ENCODE measurements around the gene GFI1B.
"Not testable (repeated sequence)": the region's sequence is repeated elsewhere in the genome, so short reads cannot be mapped to it uniquely, and the experiment has no call there.

Gene GFI1B

DNA sequence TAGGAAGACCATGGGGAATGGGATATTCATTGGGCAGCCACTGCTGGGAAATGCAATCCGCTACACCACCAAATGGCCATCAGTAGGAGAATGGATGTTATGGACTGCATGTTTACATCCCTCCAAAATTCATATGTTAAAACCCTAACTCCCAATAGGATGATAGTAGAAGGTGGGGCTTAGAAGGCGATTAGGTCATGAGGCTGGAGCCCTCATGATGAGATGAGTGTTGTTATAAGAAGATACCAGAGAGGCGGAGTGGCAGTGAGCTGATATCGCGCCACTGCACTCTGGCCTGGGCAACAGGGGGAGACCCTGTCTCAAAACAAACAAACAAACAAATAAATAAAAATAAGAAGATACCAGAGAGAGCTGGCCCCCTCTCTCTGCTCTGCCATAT lies 36.2 kb downstream of the GFI1B start:
- DNase-seq, result no peak

GRCh38 chr9:133023117-133023890 lies 44.8 kb downstream of the GFI1B start:
- no peak for DNase-seq

- no peak for DNase-seq
These were observed 47.9 kb downstream of the GFI1B start for GRCh38 chr9:133026426-133026825.

GRCh38 chr9:133027134-133027533 lies 48.6 kb downstream of the GFI1B start:
- no peak for DNase-seq

DNA sequence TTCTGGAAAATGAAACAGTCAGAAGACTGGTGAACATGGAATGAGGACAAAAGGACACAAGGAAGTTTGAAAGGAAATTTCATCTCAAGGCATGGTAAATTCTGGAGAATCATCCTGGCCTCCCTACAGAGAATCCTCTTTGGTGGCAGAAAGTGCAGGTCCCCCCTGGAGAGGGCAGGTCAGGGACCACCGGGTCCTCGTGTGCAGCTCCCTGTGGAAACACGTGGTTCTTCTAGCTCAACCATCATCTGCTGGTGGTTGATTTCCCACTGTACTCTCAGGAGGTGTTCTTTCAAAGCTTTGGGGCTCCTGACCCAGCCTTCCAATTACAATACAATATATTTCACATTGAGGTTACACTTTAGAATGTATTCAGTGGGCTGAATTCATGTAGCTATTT lies 49.7 kb downstream of the GFI1B start:
- DNase-seq, result no peak

GRCh38 chr9:133029994-133030316 lies 51.5 kb downstream of the GFI1B start:
- DNase-seq, result no peak

DNA sequence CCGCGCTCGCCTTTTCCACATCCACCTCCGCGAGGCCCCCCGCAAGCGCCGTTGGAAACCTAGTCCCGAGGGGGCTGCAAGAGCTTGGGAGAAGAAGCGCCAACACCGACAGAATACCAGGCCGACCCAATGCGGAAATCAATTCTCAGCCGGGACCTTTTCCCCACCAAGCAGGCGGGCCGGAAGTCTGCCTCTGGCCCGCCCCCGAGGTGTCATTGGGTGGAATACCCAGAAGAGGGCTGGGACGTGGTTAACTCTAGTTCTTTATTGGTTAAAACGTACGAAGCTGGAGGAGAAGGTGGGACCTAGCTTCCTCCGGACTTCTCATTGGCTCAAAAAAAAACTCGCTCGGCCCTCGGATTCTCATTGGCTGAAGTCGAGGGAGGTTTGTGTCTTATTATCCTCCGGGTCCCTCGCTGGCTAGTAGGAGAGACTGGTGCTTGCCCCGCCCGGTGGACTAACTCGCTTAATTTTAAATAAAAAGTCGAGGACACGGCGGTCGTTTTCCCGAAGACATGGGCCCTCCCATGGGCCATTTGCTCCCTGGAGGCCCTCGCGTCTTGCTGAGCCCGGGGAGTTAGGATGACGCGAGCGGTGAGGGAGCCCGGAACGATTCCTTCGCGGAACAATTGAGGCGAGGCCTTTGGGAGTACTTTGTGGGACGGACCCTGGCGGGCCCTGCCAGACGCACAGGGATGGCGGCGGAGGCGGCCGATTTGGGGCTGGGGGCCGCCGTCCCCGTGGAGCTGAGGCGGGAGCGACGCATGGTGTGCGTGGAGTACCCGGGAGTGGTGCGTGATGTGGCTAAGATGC lies 52.0 kb downstream of the GFI1B start, which contains the start of gene GTF3C5:
Gene GTF3C5 (plus strand): TSS at position 681 of the 813 bp plus-strand sequence. CDS start 15 bp downstream, at position 696.
- peak; percentile 99 for DNase-seq

DNA sequence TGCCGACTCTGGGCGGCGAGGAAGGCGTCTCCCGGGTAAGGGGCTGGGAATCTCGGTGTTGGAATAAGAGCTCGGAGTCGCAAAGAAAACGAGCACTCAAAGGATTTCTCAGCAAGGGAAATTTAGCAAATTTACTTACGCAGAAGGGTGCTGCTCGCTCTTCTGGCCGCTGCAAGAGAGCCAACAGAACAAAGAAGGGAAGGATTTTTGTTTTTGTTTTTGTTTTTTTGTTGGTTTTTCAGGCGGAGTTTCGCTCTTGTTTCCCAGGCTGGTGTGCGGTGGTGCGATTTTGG lies 52.6 kb downstream of the GFI1B start:
- DNase-seq, result no peak

DNA sequence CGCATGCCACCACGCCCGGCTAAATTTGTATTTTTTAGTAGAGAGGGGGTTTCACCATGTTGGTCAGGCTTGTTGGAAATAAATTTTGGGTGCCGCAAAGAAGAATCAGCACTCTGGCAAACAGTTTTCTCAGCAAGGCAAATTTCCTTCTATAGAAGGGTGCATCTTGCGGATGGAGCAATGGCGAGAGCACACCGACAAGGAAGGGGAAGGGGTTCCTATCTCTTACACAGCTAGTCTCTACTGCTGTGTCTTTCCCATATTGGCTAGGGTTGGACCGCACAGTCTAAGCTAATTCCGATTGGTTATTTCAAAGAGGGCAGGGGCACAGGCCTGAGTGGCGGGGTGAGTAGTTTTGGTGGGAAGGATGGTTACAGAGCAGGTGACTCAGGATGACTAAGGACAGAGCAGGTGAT lies 53.0 kb downstream of the GFI1B start:
- DNase-seq, result no peak

GRCh38 chr9:133032171-133032570 lies 53.7 kb downstream of the GFI1B start:
- no peak for DNase-seq

DNA sequence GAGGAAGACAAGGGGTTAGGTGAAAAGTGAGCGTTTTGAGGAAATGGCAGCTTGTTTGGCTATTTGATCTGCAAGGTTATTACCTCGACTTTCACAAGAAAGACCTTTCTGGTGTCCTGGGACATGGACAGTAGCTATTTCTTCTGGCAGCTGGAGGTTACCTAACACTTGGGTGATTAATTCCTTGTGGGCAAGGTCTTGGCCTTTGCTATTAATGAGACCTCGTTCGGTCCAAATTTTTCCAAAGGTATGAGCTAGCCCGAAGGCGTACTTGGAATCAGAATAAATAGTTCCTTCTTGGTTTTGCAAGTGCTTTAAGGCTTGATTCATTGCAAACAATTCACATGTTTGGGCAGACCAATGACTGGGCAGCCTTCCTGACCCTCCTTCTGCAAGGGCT lies 57.2 kb downstream of the GFI1B start:
- DNase-seq, result no peak

DNA sequence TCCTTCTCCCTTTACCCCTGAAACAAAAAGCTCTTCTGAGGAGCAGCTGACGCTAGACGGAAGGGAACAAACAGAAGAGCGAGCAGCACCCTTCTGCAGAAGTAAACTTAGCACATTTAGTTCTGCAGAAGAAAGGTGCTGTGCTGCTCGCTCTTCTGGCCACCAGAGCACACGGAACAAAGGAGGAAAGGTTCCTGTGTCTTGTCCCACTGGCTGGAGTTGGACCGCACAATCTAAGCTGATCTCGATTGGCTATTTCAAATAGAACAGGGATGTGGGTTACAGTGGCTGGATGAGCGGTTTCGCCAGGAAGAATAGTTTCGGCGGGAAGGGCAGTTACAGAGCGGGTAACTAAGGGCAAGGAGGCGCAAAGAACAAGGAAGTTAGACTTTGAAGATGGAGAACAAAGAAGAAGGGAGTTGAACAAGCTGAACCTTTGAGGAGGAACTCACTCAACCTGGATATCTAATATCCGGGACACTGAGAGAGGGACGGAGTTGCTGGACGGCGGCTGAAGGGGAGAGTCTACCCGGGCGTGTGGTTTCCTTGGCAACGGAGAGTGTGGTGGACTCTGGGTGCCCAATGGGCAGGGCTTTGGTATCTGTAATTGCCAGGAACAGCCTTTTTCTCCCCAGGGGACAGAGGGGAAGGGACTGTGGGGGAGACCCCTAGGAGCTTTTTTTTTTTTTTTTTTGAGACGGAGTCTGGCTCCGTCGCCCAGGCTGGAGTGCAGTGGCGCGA lies 59.5 kb downstream of the GFI1B start:
- DNase-seq, result no peak

DNA sequence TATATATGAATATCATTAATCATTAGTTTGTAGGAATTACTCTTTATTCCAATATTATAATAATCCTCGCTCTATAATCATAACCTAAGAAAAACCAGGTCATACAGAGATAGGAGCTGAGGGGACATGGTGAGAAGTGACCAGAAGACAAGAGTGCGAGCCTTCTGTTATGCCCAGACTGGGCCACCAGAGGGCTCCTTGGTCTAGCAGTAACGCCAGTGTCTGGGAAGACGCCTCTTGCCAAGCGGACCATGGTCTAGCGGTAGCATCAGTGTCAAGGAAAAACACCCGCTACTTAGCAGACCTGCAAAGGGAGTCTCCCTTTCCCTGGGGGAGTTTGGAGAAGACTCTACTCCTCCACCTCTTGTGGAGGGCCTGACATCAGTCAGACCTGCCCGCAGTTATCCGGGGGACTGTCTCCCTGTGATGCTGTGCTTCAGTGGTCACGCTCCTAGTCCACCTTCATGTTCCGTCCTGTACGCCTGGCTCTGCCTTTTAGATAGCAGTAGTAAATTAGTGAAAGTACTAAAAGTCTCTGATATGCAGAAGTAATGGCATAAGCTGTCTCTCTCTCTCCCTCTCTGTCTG lies 62.5 kb downstream of the GFI1B start:
- not testable (repeated sequence) for DNase-seq
